Astrocyte (in vitro differentiated cells and primary cell): ENCODE measurements around the gene NKIRAS1.

Experiments
- CTCF ChIP-seq: IDR thresholded peaks from 2 replicates; pipeline ENCODE4 v1.5.1; 2011; ENCODE audit warnings: low read depth, mild to moderate bottlenecking, inconsistent platforms, low read length, moderate library complexity; ENCODE audit not compliant: insufficient read depth
- EZH2 ChIP-seq: IDR thresholded peaks from 2 replicates; pipeline ENCODE4 v1.6.1; 2012; ENCODE audit warnings: mild to moderate bottlenecking, low read length, inconsistent platforms; ENCODE audit not compliant: insufficient read depth

- TF ChIP-seq CTCF: no peak
- no peak for TF ChIP-seq EZH2
Observed at GRCh38 chr3:23900744-23901143, 16.0 kb downstream of the NKIRAS1 start.
